Gastrocnemius medialis (tissue), 4 donors: Measurements from ENCODE around the gene XPA.
A peak's percentile ranks its signal among the peaks of the same experiment; 100 is the strongest.

Experiments
- POLR2A ChIP-seq, 2 donors: fragments of 450-650 bp; IDR thresholded peaks; one replicate each; pipeline ENCODE4 v1.6.1; 2017; ENCODE audit warnings: antibody characterized with exemption in 2 of 2, mild to moderate bottlenecking in 2 of 2, moderate library complexity in 2 of 2
- TF ChIP-seq, protein P1 (sequence below), 5 experiments: fragments of 450-650 bp in 3 of 5; fragments of 200-600 bp in 2 of 5; sonication (generic) in 2 of 5; IDR thresholded peaks in 4 of 5; conservative IDR thresholded peaks in 1 of 5; 1 replicate in 4 of 5; 2 replicates in 1 of 5; pipeline ENCODE4 v1.5.1; 2016 to 2019; ENCODE audit warnings: antibody characterized with exemption in 5 of 5, mild to moderate bottlenecking in 3 of 5, moderate library complexity in 3 of 5

DNA sequence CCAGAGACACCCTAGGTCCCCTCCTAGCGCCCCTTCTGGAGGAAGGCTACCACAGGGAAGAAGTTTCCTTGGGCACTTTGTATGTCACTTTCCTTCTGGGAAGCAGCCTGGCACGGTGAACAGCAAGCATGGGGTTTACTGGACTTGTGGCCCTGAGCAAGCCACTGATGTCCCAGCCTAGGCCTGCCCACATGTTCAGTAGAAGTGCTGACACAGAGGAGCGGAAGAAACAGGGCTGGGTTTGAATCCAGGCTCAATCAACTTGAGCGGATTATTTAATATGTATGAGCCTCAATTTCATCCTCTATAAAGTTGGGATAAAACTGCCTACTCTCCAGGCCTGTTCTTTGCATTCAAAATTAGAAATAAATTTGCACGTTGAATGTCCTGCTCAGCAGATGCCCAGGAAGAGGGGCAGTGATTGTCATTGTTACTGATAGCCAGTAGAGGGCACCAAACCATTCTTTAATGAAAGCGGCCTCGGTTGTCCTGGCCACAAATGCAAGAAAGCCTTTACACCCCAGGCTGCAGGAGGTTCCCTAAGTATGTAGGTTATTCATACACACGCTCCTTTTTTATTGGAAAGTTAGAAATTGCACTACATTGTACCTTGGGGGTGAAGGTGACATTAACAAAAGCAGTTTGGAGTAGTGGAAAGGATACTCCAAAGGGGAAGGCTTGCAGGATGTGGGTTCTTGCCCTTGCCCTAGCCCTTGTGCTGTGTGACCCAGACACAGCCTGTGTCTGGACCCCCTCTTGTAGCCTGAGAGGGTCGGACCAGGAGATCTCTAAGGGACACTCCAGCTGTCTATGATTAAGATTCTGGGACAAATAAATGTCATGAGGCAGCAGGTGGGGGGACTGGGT is 13.4 kb upstream of the XPA start:
- TF ChIP-seq POLR2A (IDR thresholded peaks at IDR 0.05), result no peak
- TF ChIP-seq, protein P1, sequence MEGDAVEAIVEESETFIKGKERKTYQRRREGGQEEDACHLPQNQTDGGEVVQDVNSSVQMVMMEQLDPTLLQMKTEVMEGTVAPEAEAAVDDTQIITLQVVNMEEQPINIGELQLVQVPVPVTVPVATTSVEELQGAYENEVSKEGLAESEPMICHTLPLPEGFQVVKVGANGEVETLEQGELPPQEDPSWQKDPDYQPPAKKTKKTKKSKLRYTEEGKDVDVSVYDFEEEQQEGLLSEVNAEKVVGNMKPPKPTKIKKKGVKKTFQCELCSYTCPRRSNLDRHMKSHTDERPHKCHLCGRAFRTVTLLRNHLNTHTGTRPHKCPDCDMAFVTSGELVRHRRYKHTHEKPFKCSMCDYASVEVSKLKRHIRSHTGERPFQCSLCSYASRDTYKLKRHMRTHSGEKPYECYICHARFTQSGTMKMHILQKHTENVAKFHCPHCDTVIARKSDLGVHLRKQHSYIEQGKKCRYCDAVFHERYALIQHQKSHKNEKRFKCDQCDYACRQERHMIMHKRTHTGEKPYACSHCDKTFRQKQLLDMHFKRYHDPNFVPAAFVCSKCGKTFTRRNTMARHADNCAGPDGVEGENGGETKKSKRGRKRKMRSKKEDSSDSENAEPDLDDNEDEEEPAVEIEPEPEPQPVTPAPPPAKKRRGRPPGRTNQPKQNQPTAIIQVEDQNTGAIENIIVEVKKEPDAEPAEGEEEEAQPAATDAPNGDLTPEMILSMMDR (IDR thresholded peaks at IDR 0.05 in 4 of 5, conservative IDR thresholded peaks at IDR 0.05 in 1 of 5), result peak; percentile 52 to 84 (median 75)
